Measurements from ENCODE around the gene TAS2R43. TPM values are rescaled to one million over a fixed set of nuclear protein-coding genes. Genes with fewer than 3 reads are reported as not detected.
"Not testable (repeated sequence)": the region's sequence is repeated elsewhere in the genome, so short reads cannot be mapped to it uniquely, and the experiment has no call there.

TAS2R43 gene
- total RNA-seq, 1 donor from 2014 or later: 0.40 TPM

DNA sequence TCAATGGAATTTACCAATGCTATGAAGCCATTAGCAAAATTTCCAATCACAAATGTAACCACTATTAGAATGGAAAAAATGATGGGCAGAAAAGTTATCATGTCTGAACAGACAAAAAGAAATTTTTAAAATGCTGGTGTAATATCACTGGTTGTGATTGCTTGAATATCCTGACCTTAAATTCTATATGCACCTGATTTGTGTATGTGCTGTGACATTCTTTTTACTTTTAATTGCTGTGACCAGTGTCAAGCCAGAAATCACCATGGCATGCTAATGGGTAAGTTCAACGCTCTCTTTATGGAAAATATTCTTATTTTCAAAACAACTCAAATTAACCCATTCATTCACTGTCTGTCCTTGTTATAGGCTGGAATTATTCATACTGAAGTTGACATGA lies 29.9 kb downstream of the TAS2R43 start, which contains the start of gene TAS2R46:
Gene TAS2R46 (minus strand): TSS at position 101 of the 400 bp plus-strand sequence. CDS start 0 bp downstream, at position 101.
- not testable (repeated sequence) for DNase-seq (ENCODE audit: low read depth, low spot score)

DNA sequence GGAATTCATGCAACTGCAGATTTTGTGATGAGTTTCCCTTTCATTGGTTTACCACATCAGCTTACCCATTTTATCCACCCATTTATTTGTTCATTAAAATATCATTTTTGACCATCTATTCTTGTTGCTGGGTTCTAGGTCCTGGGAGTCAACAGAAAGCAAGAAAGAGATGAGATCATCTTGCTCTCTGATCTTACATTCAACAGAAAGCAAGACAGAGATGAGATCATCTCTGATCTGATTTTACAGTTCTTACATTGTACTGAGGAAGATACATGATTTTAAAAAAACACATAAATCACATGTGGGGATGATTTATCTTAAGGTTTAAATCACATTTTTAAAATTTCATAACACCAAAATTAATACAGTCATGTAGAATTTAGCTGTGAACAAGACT lies 32.3 kb downstream of the TAS2R43 start:
- DNase-seq (ENCODE audit: low read depth, low spot score): no peak

DNA sequence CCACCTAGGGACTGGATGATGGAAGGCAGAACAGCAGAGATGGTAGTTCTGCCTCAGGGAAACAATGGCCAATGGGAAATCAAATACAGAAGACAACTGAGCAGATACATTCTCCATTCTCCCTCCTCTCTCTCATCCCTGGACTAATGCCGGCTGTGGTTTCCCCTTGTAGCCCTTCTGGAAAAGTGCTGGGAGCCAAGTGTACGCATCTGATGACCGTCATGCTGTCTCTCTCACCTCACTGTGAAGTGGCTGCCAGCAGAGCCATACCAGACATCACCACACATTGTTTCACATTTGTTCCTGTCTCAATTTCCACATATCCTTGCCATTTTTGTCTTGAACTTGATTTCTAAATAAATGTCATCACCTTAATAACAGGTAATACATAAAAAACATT lies 33.1 kb downstream of the TAS2R43 start:
- DNase-seq (ENCODE audit: low read depth, low spot score): no peak

DNA sequence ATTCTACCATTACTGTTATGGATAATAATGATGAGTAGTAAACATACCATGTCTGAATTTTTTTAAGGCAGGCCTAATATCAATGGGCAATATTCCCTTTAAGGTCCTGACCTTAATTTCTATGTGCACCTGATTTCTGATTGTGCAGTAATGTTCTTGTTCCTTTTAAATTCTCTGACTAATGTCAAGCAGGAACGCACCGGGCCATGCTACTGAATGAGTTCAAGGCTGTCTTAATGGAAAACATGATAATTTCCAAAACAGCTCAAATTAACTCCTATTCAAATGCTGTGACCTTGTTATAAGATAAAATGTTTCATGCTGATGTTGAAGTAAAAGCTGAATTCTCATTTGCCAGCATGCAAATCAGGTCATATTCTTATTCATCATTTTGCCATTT lies 36.8 kb downstream of the TAS2R43 start:
- no peak for DNase-seq (ENCODE audit: low read depth, low spot score)

DNA sequence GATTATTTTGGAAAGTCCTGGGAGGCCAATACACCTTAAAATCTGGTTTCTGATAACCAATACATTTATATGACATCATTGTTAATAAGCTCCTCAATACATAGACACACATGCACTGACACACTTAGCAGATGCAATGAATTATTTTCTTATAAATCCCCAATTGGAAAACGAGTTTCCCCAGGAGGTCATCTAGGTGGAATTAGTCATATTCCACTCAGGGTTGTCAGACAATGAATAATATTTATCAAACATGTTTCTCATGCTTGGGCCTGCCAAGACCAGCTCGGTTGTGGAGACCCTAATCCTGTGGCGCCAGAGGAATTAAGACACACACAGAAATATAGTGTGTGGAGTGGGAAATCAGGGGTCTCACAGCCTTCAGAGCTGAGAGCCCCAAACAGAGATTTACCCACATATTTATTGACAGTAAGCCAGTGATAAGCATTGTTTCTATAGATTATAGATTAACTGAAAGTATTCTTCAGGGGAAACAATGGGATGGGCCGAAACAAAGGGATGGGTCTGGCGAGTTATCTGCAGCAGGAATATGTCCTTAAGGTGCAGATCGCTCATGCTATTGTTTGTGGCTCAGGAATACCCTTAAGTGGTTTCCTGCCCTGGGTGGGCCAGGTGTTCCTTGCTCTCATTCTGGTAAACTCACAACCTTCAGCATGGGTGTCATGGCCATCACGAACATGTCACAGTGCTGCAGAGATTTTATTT lies 42.1 kb downstream of the TAS2R43 start:
- not testable (repeated sequence) for DNase-seq (ENCODE audit: low read depth, low spot score)

DNA sequence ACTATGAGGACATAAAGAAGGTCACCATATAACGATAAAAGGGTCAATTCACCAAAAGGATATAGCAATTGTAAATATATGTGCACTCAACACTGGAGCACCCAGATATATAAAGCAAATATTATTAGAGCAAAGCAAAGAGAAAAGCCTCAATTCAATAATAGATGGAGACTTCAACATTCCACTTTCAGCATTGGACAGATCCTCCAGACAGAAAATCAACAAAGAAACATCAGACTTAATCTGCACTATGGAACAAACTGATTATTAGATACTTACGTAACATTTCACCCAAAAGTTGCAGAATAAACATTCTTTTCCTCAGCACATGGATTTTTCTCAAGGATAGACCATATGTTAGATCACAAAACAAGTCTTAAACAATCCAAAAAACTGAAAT lies 50.7 kb downstream of the TAS2R43 start:
- DNase-seq (ENCODE audit: low read depth, low spot score): not testable (repeated sequence)

Other genes with a start within 250 kb of the TAS2R43 start
- gene PRR4, start 242.8 kb downstream of the TAS2R43 start, total RNA-seq: 0.21 and 0.46 TPM in 2 replicates
- 7.4 and 8.4 TPM in 2 replicates for gene PRH1, start 208.1 kb downstream of the TAS2R43 start, total RNA-seq
- gene TAS2R13, start 182.8 kb downstream of the TAS2R43 start, total RNA-seq: 0.56 and 0.73 TPM in 2 replicates
- gene PRH2, start 163.1 kb downstream of the TAS2R43 start, total RNA-seq: not detected in 2 replicates
- gene TAS2R14, start 153.1 kb downstream of the TAS2R43 start, total RNA-seq: 0.92 and 1.4 TPM in 2 replicates
- 1.1 and 1.6 TPM in 2 replicates for gene TAS2R50, start 105.4 kb downstream of the TAS2R43 start, total RNA-seq
- gene TAS2R20, start 94.0 kb downstream of the TAS2R43 start, total RNA-seq: 2.2 TPM in 2 replicates
- gene TAS2R19, start 69.7 kb downstream of the TAS2R43 start, total RNA-seq: 3.9 and 4.1 TPM in 2 replicates
- gene TAS2R31, start 60.9 kb downstream of the TAS2R43 start, total RNA-seq: 2.6 and 3.2 TPM in 2 replicates
- gene TAS2R46, start 30.0 kb downstream of the TAS2R43 start, total RNA-seq: 1.3 and 1.6 TPM in 2 replicates
- gene TAS2R30, start 42.3 kb upstream of the TAS2R43 start, total RNA-seq: 2.2 and 3.5 TPM in 2 replicates
- 5.0 and 5.2 TPM in 2 replicates for gene SMIM10L1, start 78.9 kb upstream of the TAS2R43 start, total RNA-seq
- not detected in 2 replicates for gene TAS2R42, start 94.6 kb upstream of the TAS2R43 start, total RNA-seq
- not detected in 2 replicates for gene PRB3, start 177.4 kb upstream of the TAS2R43 start, total RNA-seq
- not detected in 2 replicates for gene PRB4, start 218.1 kb upstream of the TAS2R43 start, total RNA-seq

Measured in pulmonary artery endothelial cell (primary cell).